MCF 10A (cell line): ENCODE data around the gene PDILT. TPM values are rescaled to one million over a fixed set of nuclear protein-coding genes. Genes with fewer than 3 reads are reported as not detected.

Experiments
- BruUV-seq: library from RNA; stranded (reverse); fragments of 400-500 nt; replicated peaks from 2 replicates; lab custom pipeline; 2021; lab: Mats Ljungman, UMichigan
- CTCF ChIA-PET: fragments of 300-600 bp; sonication (Branson Sonifier 250); formaldehyde crosslinking; extraction: SDS; loops from one replicate; lab custom pipeline; 2021; ENCODE audit warnings: antibody characterized with exemption, inconsistent platforms; lab: Yijun Ruan, JAX
- POLR2A ChIA-PET: fragments of 300-600, 350-650 bp; sonication (Branson Sonifier 250); formaldehyde crosslinking; extraction: SDS; loops from one replicate; lab custom pipeline; 2020; ENCODE audit warnings: antibody characterized with exemption, inconsistent platforms; lab: Yijun Ruan, JAX
- DNase-seq: peaks from one replicate; pipeline ENCODE4 v3.0.0-alpha.2; 2018; ENCODE audit not compliant: unreplicated experiment
- H3K27ac Mint-ChIP-seq: one replicate; pipeline ENCODE4 v1.8.0; 2022; ENCODE audit warnings: mild to moderate bottlenecking, low read depth, mixed read lengths; ENCODE audit not compliant: unreplicated experiment
- H3K27me3 Mint-ChIP-seq: one replicate; pipeline ENCODE4 v1.8.0; 2022; ENCODE audit warnings: mixed read lengths; ENCODE audit not compliant: insufficient read depth, unreplicated experiment
- H3K36me3 Mint-ChIP-seq: one replicate; pipeline ENCODE4 v1.8.0; 2022; ENCODE audit warnings: mild to moderate bottlenecking, moderate library complexity, mixed read lengths; ENCODE audit not compliant: insufficient read depth, unreplicated experiment
- H3K4me1 Mint-ChIP-seq: one replicate; pipeline ENCODE4 v1.8.0; 2022; ENCODE audit warnings: mixed read lengths; ENCODE audit not compliant: insufficient read depth, unreplicated experiment
- H3K4me3 Mint-ChIP-seq: one replicate; pipeline ENCODE4 v1.8.0; 2022; ENCODE audit warnings: mild to moderate bottlenecking, moderate library complexity, mixed read lengths; ENCODE audit not compliant: unreplicated experiment
- H3K9me3 Mint-ChIP-seq: one replicate; pipeline ENCODE4 v1.8.0; 2022; ENCODE audit warnings: mixed read lengths; ENCODE audit not compliant: unreplicated experiment
- CTCF ChIP-seq: fragments of 200-600 bp; IDR thresholded peaks from one replicate; pipeline ENCODE4 v1.8.0; 2022; ENCODE audit warnings: antibody characterized with exemption, mild to moderate bottlenecking; ENCODE audit not compliant: unreplicated experiment
- intact Hi-C: fragments of 100-400 bp; cut with micrococcal nuclease; formaldehyde crosslinking; loops from 2 replicates; pipeline ENCODE4 v1.14.1; 2022
- total RNA-seq: library from RNA; stranded (reverse); gene quantifications from 2 replicates; pipeline ENCODE4 v1.2.3, GENCODE V29; 2022

Gene PDILT
- total RNA-seq, 1 experiment from 2014 or later = not detected

DNA sequence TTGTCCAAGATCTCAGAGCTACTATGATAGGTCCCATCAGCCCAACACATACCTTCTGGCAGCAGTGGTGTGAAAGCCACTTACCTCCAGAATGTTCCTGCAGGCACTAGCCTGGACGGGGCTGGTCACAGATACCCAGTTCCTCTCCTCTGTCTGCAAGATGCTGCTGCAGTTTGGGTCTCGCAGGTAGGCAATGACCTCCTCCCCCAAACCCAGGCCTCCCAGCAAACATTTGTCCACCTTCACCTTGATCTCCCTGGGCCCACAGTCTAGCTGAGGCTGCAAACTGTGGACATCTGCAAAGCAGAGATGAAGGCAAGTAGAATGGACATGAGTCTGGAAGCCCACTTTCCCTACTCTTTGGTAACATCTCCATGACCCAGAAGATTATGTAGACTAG, 84.4 kb downstream of the PDILT start:
- Mint-ChIP-seq H3K36me3 (no peaks in the 10 kb centered on the region), H3K27ac (no peak overlapping the region), H3K4me1 (no peaks in the 10 kb centered on the region), H3K9me3 (no peaks in the 10 kb centered on the region), H3K4me3 (no peak overlapping the region), H3K27me3 (no peaks in the 10 kb centered on the region)
- ChIA-PET CTCF (interaction anchor here (0.7 to 1.6 kb wide), 2 partner anchors 19 to 80 kb away, joined by 5 read pairs; no protein-coding TSS in a partner anchor), POLR2A (no interaction called here)
- BruUV-seq = no TSS peak
- intact Hi-C loops = no loop called here
- no peak for TF ChIP-seq CTCF
- no peak for DNase-seq

DNA sequence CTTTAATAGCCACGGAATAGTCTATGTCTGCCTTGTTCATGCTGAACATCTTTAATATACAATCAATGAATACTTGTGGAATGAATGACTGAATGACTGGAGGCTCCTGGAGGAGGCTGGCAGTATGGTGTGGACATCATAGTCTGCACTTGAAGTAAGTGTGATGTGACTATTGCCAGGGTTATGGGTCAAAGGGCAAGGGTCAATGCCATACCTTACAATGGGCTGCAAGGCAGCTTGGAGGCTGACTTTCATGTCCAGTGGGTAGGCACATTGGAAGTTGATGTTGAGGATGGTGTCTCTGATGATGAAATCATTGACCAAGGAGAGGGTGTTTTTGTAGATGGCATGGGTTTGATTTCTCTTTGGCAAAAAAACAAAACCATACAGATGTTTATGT, 85.1 kb downstream of the PDILT start:
- intact Hi-C loops = no loop called here
- ChIA-PET CTCF (interaction anchor here (1.6 kb wide), 1 partner anchor 18 kb away, joined by 5 read pairs; no protein-coding TSS in a partner anchor), POLR2A (no interaction called here)
- no peaks in the 10 kb centered on the region for H3K27me3 Mint-ChIP-seq
- H3K4me1 Mint-ChIP-seq = no peaks in the 10 kb centered on the region
- H3K4me3 Mint-ChIP-seq = no peak overlapping the region
- TF ChIP-seq CTCF = no peak
- H3K27ac Mint-ChIP-seq = no peak overlapping the region
- H3K9me3 Mint-ChIP-seq = no peaks in the 10 kb centered on the region
- H3K36me3 Mint-ChIP-seq = no peaks in the 10 kb centered on the region
- no peak for DNase-seq
- no TSS peak for BruUV-seq

GRCh38 chr16:20318437-20318836, 86.1 kb downstream of the PDILT start:
- TF ChIP-seq CTCF = no peak
- H3K27me3 Mint-ChIP-seq = peaks cover 2% of the 10 kb centered on the region
- H3K27ac Mint-ChIP-seq = no peak overlapping the region
- H3K36me3 Mint-ChIP-seq = no peaks in the 10 kb centered on the region
- ChIA-PET POLR2A (no interaction called here), CTCF (no interaction called here)
- H3K4me3 Mint-ChIP-seq = no peak overlapping the region
- no TSS peak for BruUV-seq
- H3K4me1 Mint-ChIP-seq = no peaks in the 10 kb centered on the region
- peaks cover under 1% of the 10 kb centered on the region for H3K9me3 Mint-ChIP-seq
- intact Hi-C loops = no loop called here
- no peak for DNase-seq

DNA sequence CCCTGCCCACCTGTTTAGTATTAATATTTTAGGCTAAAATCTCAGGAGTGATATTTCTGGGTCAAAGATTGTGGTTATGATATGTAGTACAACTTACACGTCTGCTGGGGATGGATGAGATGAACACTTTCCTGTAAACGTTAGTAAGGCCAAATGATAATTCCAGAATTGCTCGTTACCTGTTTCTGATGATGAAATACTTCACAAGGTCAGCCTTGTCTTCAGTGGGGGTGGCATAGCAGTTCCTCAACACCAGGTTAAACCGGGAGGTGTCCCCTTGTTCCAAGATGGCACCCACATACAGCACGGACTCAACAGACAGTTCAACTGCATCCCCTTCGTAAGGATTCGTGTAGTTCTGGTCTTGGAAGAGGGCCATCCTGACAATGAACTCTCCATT, 86.5 kb downstream of the PDILT start:
- Mint-ChIP-seq H3K9me3 (peaks cover 5% of the 10 kb centered on the region), H3K36me3 (no peaks in the 10 kb centered on the region), H3K27ac (no peak overlapping the region), H3K4me1 (no peaks in the 10 kb centered on the region), H3K27me3 (peaks cover 6% of the 10 kb centered on the region), H3K4me3 (no peak overlapping the region)
- intact Hi-C loops = no loop called here
- DNase-seq = no peak
- TF ChIP-seq CTCF = no peak
- ChIA-PET CTCF (interaction anchor here (1.0 kb wide), 1 partner anchor 17 kb away, joined by 3 read pairs; no protein-coding TSS in a partner anchor), POLR2A (no interaction called here)
- BruUV-seq = no TSS peak
